Stimulated activated effector memory CD8-positive, alpha-beta T cell treated with anti-CD3 and anti-CD28 coated beads, Interleukin-12 subunit alpha, Interleukin-12 subunit beta, amount 100 ng/mL, for 72 hours (primary cell): ENCODE data around the gene TNP1.

ENCODE experiments used
- ATAC-seq: fragments of 150-1000 bp; cut with Tn5 transposase; 2 replicates; pipeline ENCODE4 v1.10.0; 2021
- DNase-seq, 2 donors: peaks; one replicate each; pipeline ENCODE4 v3.0.0; 2021 to 2022; ENCODE audit warnings: low spot score in 2 of 2
- H3K27ac Mint-ChIP-seq: one replicate; pipeline ENCODE4 v1.8.0; 2022; ENCODE audit warnings: mild to moderate bottlenecking, mixed read lengths
- H3K36me3 Mint-ChIP-seq: one replicate; pipeline ENCODE4 v1.8.0; 2022; ENCODE audit warnings: mild to moderate bottlenecking, mixed read lengths
- H3K4me1 Mint-ChIP-seq: one replicate; pipeline ENCODE4 v1.8.0; 2022; ENCODE audit warnings: mixed read lengths
- H3K4me3 Mint-ChIP-seq: one replicate; pipeline ENCODE4 v1.8.0; 2022; ENCODE audit warnings: mild to moderate bottlenecking, mixed read lengths
- H3K9me3 Mint-ChIP-seq: one replicate; pipeline ENCODE4 v1.8.0; 2022; ENCODE audit warnings: mixed read lengths

The TNP1 gene

DNA sequence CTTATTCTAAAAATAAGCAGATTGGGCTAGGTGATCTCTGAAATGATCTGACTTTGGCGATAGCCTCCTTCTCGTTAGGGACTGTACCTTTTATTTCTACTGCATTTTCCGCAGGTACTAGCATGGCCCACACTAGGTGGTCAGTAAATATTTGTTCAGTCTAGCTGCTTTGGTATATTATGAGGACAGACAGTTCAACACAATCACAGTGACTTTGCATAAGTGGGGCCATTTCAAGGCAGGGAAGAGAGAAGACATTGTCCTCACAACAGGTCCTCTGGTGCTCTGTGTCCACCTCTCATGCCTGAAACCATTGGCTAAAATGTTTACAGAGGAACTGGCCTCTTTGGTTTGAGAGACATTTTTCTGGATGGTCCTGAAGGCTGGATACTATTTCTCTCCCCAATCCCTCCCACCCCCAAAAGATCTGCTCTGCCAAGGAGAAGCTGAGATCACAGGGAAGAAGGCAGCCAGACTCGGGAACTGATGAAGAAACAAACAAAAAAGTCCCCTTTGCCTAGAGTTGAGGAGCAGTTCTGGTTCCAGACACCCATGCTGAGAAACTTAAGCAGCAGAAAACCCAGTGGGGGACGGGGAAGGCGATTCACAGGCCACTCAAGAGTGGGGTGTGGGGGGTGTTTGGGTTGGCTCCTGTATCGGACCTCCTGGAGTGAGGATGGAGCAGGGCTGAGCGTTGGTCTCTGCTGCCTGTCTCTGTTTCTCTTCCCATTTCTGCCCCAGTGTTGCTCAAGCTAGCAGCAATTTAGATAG is 2.9 kb upstream of the TNP1 start:
- ATAC-seq (no peak), DNase-seq (no peak)
- Mint-ChIP-seq H3K9me3 (peaks cover 3% of the 10 kb centered on the region), H3K27ac (no peak overlapping the region), H3K4me3 (no peak overlapping the region), H3K4me1 (peaks cover 8% of the 10 kb centered on the region), H3K36me3 (no peaks in the 10 kb centered on the region)

DNA sequence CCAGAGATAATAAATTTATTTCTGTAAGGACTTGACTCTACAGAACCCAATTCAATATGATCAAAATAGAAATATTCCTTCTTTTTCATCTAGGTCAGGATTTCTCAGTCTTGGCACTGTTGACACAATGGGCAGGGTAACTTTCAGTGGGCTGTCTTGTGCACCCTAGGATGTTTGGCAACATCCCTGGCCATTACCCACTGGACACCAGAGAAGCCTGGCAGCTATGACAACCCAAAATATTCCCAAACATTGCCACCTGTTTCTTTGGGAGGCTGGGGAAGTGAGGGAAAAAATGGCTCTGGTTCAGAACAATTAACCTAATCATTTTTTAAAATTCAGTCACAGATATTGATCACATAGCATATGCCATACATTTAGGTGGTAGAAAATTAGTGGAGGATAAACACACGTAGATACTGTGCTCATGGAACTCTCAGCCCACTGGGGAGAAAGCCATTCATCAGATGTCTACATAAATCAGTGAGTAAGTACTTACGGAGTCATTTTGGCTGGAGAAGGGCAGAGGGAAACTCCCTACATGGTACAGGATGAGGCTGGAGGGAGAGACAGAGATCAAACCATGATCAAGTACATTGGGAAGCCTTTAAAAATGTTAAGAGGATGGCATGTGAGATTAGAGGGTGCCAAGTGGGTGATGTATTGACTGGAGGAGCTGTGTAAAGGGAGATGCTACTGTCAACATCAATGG is 718 bp upstream of the TNP1 start:
- no peak for ATAC-seq

DNA sequence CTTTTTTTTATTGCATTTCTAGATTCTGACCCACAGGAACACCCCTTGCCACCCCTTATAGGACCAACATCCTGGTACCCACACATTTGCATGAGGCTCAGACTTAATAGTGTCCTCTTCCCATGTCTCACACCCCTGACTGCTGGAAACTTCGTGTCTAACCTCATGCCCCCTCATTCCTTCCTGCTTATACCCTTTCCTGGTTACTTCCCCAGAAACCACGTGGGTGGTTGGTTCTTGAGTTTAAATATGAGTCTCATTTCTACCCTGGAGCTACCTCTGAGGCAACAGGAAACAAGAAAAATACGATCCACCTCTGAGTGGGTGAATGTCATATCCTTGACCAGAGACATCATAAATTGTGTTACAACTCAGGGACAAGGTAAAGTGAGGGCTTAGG is 1.6 kb downstream of the TNP1 start:
- DNase-seq: no peak
- H3K4me1 Mint-ChIP-seq: peaks cover 9% of the 10 kb centered on the region
- H3K36me3 Mint-ChIP-seq: no peaks in the 10 kb centered on the region
- no peaks in the 10 kb centered on the region for H3K9me3 Mint-ChIP-seq
- H3K27ac Mint-ChIP-seq: no peak overlapping the region
- ATAC-seq: peak; percentile 6
- H3K4me3 Mint-ChIP-seq: no peak overlapping the region

More for the DNA sequence above, 718 bp upstream of the TNP1 start:
- no peaks in the 10 kb centered on the region for H3K9me3 Mint-ChIP-seq
- no peak overlapping the region for H3K27ac Mint-ChIP-seq
- no peak for DNase-seq
- H3K4me1 Mint-ChIP-seq: peaks cover 9% of the 10 kb centered on the region
- no peaks in the 10 kb centered on the region for H3K36me3 Mint-ChIP-seq
- no peak overlapping the region for H3K4me3 Mint-ChIP-seq

DNA sequence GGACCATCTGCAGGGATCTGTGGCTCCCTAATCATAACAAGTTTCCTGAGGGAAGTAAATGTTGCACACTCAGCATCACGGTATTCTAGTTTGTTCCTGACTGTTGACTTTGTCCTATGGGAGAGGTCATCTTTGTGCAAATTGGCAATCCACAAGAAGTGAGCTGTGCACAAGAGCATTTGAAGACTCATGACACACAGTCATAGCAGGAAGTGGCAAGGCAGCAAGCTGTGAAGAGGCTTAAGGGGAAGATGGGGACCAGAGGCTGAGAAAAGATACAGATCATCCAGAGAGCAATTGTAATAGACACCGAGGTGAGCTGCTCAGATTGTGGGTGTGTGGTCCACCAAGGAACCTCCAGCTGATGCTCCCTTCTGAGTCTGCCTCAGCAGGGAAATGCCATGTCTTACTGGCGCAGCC is 2.7 kb downstream of the TNP1 start:
- no peaks in the 10 kb centered on the region for H3K36me3 Mint-ChIP-seq
- no peaks in the 10 kb centered on the region for H3K9me3 Mint-ChIP-seq
- DNase-seq (no peak), ATAC-seq (peak; percentile 71)
- no peak overlapping the region for H3K4me3 Mint-ChIP-seq
- H3K4me1 Mint-ChIP-seq: peaks cover 9% of the 10 kb centered on the region
- no peak overlapping the region for H3K27ac Mint-ChIP-seq

DNA sequence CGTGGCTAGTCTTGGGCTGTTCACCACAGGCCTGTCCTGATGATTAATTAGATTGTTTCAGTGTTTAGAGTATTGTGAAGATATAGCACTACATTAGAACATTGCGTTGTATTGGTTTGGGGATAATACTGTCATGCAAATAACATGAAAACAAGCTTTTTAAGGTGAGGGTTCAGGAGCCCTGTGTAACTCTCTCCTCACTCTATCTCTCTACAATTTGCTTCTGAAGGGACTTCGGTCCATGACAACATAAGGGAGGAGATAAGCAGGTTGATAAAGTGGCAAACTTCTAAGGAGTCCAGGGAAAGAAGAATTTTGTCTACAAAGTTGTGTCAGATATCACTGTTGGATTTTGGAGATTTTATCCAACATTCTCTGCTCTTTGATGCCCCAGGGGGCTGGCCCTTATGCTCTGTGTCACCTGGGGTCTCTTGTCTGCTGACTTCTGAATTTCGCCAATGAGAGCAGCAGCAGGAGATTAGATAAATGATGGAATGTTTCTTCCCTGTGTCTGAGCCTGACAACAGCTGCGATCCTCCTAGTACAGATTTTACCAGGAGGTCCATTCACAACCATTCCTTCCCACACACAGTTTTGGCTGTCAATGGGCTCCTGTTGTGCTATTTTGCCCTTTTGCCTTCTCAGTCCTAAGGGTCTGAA is 3.3 kb downstream of the TNP1 start:
- H3K36me3 Mint-ChIP-seq: no peaks in the 10 kb centered on the region
- H3K9me3 Mint-ChIP-seq: no peaks in the 10 kb centered on the region
- ATAC-seq: no peak
- H3K4me3 Mint-ChIP-seq: no peak overlapping the region
- H3K4me1 Mint-ChIP-seq: peaks cover 9% of the 10 kb centered on the region
- DNase-seq: no peak
- H3K27ac Mint-ChIP-seq: no peak overlapping the region

DNA sequence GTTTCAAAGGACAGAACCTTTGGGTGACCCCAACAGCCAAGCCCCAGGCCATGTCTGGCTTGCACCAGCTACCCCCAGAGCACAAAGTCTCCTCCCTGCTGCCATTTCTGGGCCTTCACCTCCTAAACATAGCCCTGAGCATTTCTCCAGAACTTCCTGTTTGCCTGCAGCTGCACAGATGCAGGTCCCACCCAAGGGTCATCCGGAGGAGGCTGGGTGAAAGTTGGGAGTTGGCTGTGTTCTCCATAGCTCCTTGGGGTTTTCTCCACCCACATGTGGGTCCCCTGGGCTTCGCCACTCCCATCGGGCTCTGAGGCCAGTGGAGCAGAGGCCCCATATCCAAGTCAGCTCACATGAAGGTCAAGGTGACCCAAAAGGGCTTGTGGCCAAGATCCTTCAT is 4.3 kb downstream of the TNP1 start:
- no peak for ATAC-seq
- Mint-ChIP-seq H3K27ac (no peak overlapping the region), H3K4me3 (no peak overlapping the region), H3K9me3 (no peaks in the 10 kb centered on the region), H3K36me3 (no peaks in the 10 kb centered on the region), H3K4me1 (peaks cover 9% of the 10 kb centered on the region)
- DNase-seq: no peak

DNA sequence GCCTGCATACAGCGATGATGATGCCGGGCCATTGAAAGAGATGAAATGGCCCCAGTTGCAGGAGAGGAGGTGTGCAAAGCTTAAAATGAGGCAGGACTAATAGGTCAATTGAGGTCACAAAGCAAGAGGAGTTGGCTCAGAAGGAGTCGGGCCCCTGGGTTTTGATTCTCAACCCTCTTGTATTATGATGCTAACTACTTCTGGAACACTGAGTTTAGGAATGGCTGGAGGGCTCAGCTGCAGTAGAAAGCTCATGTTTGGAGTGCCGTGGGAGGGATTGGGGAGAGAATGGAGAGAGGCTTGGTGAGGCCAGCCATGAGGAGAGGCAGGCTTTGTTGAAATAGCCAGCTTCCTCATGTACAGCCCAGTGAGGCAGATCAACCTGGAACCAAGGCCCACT is 4.8 kb downstream of the TNP1 start:
- no peak for DNase-seq
- Mint-ChIP-seq H3K4me1 (peaks cover 9% of the 10 kb centered on the region), H3K36me3 (no peaks in the 10 kb centered on the region), H3K9me3 (no peaks in the 10 kb centered on the region), H3K4me3 (no peak overlapping the region), H3K27ac (no peak overlapping the region)
- ATAC-seq: no peak

DNA sequence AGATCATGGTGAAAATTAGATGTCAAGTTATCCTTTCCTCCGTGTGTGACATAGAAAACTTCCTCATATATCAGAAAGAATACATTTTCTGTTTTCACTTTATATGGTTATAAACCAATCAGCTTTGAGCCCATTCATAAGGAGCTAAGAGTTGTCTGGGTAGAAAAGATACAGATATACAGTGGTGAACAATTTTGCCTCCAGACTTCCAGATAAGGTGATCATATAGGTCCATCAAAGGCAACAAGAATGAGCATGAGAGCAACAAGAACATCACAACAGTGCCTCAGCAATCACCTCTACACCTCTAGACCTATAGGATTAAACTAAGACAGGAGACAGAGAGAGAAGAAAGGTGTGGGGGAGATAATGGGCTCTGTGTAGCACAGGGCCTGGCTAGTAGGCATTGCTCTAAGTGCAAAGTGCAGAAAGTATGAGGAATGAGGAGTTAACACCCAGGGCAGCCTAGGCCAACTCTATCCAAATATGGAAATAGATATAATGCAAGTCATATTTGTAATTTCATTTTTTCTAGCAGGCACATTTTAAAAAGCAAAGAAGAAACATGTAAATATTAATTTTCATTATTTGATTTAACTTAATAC is 8.3 kb downstream of the TNP1 start:
- Mint-ChIP-seq H3K4me3 (no peak overlapping the region), H3K4me1 (no peaks in the 10 kb centered on the region), H3K36me3 (no peaks in the 10 kb centered on the region), H3K27ac (no peak overlapping the region), H3K9me3 (no peaks in the 10 kb centered on the region)
- ATAC-seq (no peak), DNase-seq (no peak)

DNA sequence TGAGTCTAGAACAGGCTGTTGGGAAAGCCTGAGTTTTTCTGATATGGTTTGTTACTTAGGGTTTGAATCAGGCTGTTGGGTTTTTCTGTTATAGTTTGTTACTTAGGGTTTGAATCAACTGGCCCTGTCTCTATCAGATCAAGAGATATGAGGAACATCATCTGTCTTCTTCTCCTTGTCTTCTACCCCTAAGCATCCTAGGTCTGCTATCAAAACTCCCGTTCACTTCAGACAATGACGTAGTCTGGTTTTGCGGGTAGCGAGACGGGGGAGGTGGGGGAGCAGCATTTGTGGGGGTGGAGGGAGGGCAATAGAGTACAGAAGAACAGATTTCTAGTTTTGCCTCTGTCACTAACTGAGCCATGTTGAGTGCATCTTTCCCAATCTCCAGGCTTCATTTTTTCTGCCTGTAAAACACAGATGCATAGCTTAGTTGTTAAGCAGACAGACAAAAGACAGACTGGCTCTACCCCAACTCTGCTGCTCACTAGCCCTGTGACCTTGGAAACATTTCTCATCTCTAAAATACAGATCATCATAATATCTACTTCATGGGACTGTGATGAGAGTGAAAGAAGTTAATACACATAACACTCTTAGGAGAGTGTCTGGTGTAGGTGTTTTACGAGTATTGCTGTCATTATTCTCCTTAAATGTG is 9.1 kb downstream of the TNP1 start:
- no peak for DNase-seq
- Mint-ChIP-seq H3K36me3 (no peaks in the 10 kb centered on the region), H3K9me3 (no peaks in the 10 kb centered on the region), H3K4me1 (no peaks in the 10 kb centered on the region), H3K4me3 (no peak overlapping the region), H3K27ac (no peak overlapping the region)
- no peak for ATAC-seq

DNA sequence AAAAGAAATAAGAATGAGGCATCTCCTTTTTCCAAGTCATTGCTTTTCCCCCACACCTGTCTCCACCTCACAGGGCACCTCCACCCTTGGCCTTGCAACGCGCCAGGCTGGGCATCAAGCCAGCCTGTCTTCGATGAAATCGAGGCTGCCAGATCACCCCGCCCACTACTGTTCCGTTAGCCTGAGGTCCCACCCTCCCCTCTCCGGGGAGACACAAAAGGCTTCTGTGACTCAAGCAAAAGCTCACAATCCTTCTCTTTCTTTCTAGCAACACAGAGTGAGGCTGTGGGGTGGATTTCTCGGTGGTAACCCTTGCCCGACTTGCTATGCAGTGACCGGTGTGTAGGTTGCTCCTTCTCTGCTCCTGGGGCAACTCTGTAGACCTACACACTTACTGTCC is 9.9 kb downstream of the TNP1 start:
- Mint-ChIP-seq H3K36me3 (no peaks in the 10 kb centered on the region), H3K4me1 (no peaks in the 10 kb centered on the region), H3K4me3 (no peak overlapping the region), H3K9me3 (peaks cover under 1% of the 10 kb centered on the region), H3K27ac (no peak overlapping the region)
- DNase-seq (no peak), ATAC-seq (no peak)

DNA sequence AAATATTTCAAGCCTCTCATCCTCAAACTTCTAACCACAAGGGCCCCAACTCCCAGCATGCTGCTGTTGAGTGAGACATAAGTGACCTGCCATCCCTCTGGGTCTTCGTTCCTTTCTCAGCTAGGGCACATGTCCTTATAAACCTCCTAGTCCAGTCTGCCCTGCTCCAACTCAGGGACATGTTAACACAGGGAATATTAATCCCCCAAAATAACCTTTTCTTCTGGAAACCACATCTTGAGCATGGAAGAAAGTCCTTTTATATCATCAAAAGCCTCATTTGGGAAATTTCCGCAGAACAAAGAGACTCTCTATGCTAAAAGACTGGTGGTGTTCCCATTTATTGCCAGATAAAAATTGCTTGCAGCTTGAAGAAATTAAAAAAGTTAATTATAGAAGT is 14.4 kb downstream of the TNP1 start:
- H3K4me1 Mint-ChIP-seq: no peaks in the 10 kb centered on the region
- DNase-seq: no peak
- H3K36me3 Mint-ChIP-seq: no peaks in the 10 kb centered on the region
- peaks cover 3% of the 10 kb centered on the region for H3K9me3 Mint-ChIP-seq
- no peak overlapping the region for H3K4me3 Mint-ChIP-seq
- no peak for ATAC-seq
- H3K27ac Mint-ChIP-seq: no peak overlapping the region

DNA sequence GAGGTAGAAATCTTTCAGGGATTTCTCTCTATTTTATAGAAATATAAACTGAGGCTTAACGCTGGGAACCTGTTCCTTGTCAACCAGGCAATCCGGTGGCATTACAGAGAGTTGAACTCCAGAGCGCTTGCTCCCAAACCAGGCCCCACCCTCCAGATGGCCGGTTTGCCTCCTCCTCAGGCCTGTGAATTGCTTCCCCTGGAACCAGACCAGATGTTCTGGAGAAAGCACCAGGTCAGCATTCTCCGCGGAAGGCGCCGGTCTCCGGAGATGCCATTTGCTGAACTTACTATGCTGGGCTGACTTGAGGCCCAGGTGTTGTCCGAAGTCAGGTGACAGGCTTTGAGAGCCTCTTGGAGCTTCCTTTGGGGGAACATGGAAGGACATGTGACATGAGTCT is 17.2 kb downstream of the TNP1 start:
- DNase-seq (no peak), ATAC-seq (no peak)
- no peak overlapping the region for H3K4me3 Mint-ChIP-seq
- H3K27ac Mint-ChIP-seq: no peak overlapping the region
- H3K9me3 Mint-ChIP-seq: peaks cover 8% of the 10 kb centered on the region
- no peaks in the 10 kb centered on the region for H3K4me1 Mint-ChIP-seq
- no peaks in the 10 kb centered on the region for H3K36me3 Mint-ChIP-seq

DNA sequence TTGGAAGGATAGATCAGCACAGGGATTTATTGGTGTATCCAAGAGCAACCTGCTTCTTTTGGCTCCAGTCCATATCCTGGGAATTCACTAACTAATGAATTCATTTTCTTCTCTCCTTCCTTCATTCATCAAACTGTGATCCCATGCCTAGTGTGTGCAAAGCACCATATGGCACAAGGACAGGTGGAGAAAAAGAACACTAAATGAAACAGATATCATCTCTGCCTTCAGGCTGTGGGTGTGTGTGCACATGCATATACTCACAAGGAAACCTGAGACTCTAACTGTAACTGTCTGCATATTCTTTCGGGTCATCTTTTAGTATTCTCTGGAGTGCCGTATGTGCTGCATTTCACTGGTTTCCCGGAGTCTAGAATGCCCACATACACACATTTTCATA is 20.2 kb downstream of the TNP1 start:
- no peak for DNase-seq
- Mint-ChIP-seq H3K4me1 (no peaks in the 10 kb centered on the region), H3K4me3 (no peak overlapping the region), H3K36me3 (no peaks in the 10 kb centered on the region), H3K9me3 (peaks cover 7% of the 10 kb centered on the region), H3K27ac (no peak overlapping the region)
- no peak for ATAC-seq

DNA sequence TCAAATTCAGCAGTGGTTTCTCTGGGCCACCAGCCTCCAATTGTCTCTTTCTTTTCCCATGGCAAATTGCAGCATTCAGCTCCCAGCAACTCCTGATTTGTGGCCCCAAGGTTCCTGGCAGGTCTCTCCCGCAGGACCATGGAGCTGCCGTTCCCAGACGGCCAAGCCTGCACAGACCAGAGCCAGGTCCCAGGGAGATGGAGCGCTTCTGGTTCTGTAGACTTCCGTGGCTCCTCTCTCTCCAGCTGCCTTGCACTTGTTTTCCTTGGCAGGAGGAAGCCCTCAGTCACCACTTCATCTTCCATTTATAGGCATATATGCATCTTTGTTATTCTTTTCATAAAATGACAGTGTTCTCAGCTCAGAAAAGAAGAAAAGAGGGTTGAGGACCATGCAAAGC is 21.7 kb downstream of the TNP1 start:
- no peak for ATAC-seq

DNA sequence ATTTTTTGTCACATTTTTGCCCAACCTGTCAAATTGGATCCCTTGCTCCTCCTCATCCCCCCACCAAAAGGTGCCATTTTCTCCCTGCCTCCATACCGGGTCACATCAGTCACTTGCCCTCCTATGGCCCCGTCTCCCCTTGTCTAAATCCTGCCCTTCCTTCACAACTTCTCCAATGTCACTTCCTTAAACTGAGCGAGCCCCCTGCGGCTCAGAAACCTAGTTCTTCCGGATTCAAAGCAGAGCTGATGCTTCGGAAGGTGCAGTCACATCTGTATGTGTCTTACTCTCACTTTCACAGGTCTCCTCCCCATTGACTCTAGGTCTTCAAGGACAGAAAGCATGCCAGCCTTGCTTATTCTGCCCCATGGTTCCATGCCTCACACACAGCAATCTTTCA is 22.1 kb downstream of the TNP1 start:
- peaks cover 7% of the 10 kb centered on the region for H3K9me3 Mint-ChIP-seq
- H3K27ac Mint-ChIP-seq: no peak overlapping the region
- no peaks in the 10 kb centered on the region for H3K36me3 Mint-ChIP-seq
- DNase-seq: no peak
- no peak for ATAC-seq
- H3K4me1 Mint-ChIP-seq: no peaks in the 10 kb centered on the region
- no peak overlapping the region for H3K4me3 Mint-ChIP-seq

More for the DNA sequence above, 21.7 kb downstream of the TNP1 start:
- no peak overlapping the region for H3K4me3 Mint-ChIP-seq
- H3K4me1 Mint-ChIP-seq: no peaks in the 10 kb centered on the region
- no peak for DNase-seq
- no peak overlapping the region for H3K27ac Mint-ChIP-seq
- peaks cover 7% of the 10 kb centered on the region for H3K9me3 Mint-ChIP-seq
- no peaks in the 10 kb centered on the region for H3K36me3 Mint-ChIP-seq
